Measurements from ENCODE around the gene ARGLU1.

ARGLU1 gene

GRCh38 chr13:106586648-106587166, 18.8 kb upstream of the ARGLU1 start:
- no peaks in the 10 kb centered on the region for H3K36me3 ChIP-seq (ENCODE audit: low read length)
- H3K9me2 ChIP-seq (replicated peaks; ENCODE audit: insufficient read depth, low read length), result no peaks in the 10 kb centered on the region
- no peak for TF ChIP-seq EZH2phosphoT487 (conservative IDR thresholded peaks at IDR 0.05; ENCODE audit: low read length)
- TF ChIP-seq CTCF (IDR thresholded peaks at IDR 0.05; ENCODE audit: insufficient read depth, low read length, poor library complexity, severe bottlenecking), result no peak
- no peak overlapping the region for H3K4me2 ChIP-seq (ENCODE audit: low read depth, low read length, poor library complexity, severe bottlenecking)
- no peak overlapping the region for H3K9ac ChIP-seq (ENCODE audit: low read length)
- H2AFZ ChIP-seq (ENCODE audit: low read depth, low read length, severe bottlenecking), result no peak overlapping the region
- no peak overlapping the region for H3K4me3 ChIP-seq (ENCODE audit: insufficient read depth, low read length, poor library complexity, severe bottlenecking)
- peaks cover 16% of the 10 kb centered on the region; the same call in 1 of the 2 replicates for H3K9me3 ChIP-seq (ENCODE audit: insufficient read depth, low read length)
- H3K27ac ChIP-seq (ENCODE audit: low read depth, low read length), result no peak overlapping the region
- no peaks in the 10 kb centered on the region for H3K79me2 ChIP-seq (ENCODE audit: insufficient read depth, low read length)
- H4K20me1 ChIP-seq (ENCODE audit: low read depth, low read length), result no peaks in the 10 kb centered on the region
- no peaks in the 10 kb centered on the region for H3F3A ChIP-seq (ENCODE audit: insufficient read depth)
- no peaks in the 10 kb centered on the region for H3K27me3 ChIP-seq (ENCODE audit: low read length)

- no peaks in the 10 kb centered on the region for H3K9me2 ChIP-seq (replicated peaks; ENCODE audit: insufficient read depth, low read length)
- no peaks in the 10 kb centered on the region for H4K20me1 ChIP-seq (ENCODE audit: low read depth, low read length)
- H3K9ac ChIP-seq (ENCODE audit: low read length), result no peak overlapping the region
- no peak overlapping the region for H3K4me2 ChIP-seq (ENCODE audit: low read depth, low read length, poor library complexity, severe bottlenecking)
- no peak overlapping the region for H3K4me3 ChIP-seq (ENCODE audit: insufficient read depth, low read length, poor library complexity, severe bottlenecking)
- no peaks in the 10 kb centered on the region for H3F3A ChIP-seq (ENCODE audit: insufficient read depth)
- no peaks in the 10 kb centered on the region for H3K36me3 ChIP-seq (ENCODE audit: low read length)
- no peak overlapping the region for H3K27ac ChIP-seq (ENCODE audit: low read depth, low read length)
- no peaks in the 10 kb centered on the region for H3K79me2 ChIP-seq (ENCODE audit: insufficient read depth, low read length)
- no peak overlapping the region for H2AFZ ChIP-seq (ENCODE audit: low read depth, low read length, severe bottlenecking)
- TF ChIP-seq EZH2phosphoT487 (conservative IDR thresholded peaks at IDR 0.05; ENCODE audit: low read length) (no peak), CTCF (IDR thresholded peaks at IDR 0.05; ENCODE audit: insufficient read depth, low read length, poor library complexity, severe bottlenecking) (no peak)
- peaks cover 15% of the 10 kb centered on the region; the same call in 1 of the 2 replicates for H3K9me3 ChIP-seq (ENCODE audit: insufficient read depth, low read length)
- no peaks in the 10 kb centered on the region for H3K27me3 ChIP-seq (ENCODE audit: low read length)
Observed at GRCh38 chr13:106581225-106581624, 13.3 kb upstream of the ARGLU1 start.

GRCh38 chr13:106575896-106576295, 8.0 kb upstream of the ARGLU1 start:
- H3K4me2 ChIP-seq (ENCODE audit: low read depth, low read length, poor library complexity, severe bottlenecking), result no peak overlapping the region
- TF ChIP-seq CTCF (IDR thresholded peaks at IDR 0.05; ENCODE audit: insufficient read depth, low read length, poor library complexity, severe bottlenecking) (no peak), EZH2phosphoT487 (conservative IDR thresholded peaks at IDR 0.05; ENCODE audit: low read length) (no peak)
- no peaks in the 10 kb centered on the region for H3K9me2 ChIP-seq (replicated peaks; ENCODE audit: insufficient read depth, low read length)
- H4K20me1 ChIP-seq (ENCODE audit: low read depth, low read length), result no peaks in the 10 kb centered on the region
- H3K27ac ChIP-seq (ENCODE audit: low read depth, low read length), result no peak overlapping the region
- H3K36me3 ChIP-seq (ENCODE audit: low read length), result no peaks in the 10 kb centered on the region
- H3K27me3 ChIP-seq (ENCODE audit: low read length), result no peaks in the 10 kb centered on the region
- H3F3A ChIP-seq (ENCODE audit: insufficient read depth), result no peaks in the 10 kb centered on the region
- no peak overlapping the region for H3K4me3 ChIP-seq (ENCODE audit: insufficient read depth, low read length, poor library complexity, severe bottlenecking)
- no peak overlapping the region for H3K9ac ChIP-seq (ENCODE audit: low read length)
- no peaks in the 10 kb centered on the region for H3K79me2 ChIP-seq (ENCODE audit: insufficient read depth, low read length)
- no peaks in the 10 kb centered on the region for H3K9me3 ChIP-seq (ENCODE audit: insufficient read depth, low read length)
- no peak overlapping the region for H2AFZ ChIP-seq (ENCODE audit: low read depth, low read length, severe bottlenecking)
